IMR-90 (cell line): ENCODE measurements around the gene C16orf96.

Experiments used
- CEBPB ChIP-seq: IDR thresholded peaks from 2 replicates; pipeline ENCODE4 v1.6.1; 2012; ENCODE audit warnings: low read depth, low read length, improper control_type of control experiment
- CTCF ChIP-seq: conservative IDR thresholded peaks from 2 replicates; pipeline ENCODE4 v1.5.1; 2012; ENCODE audit warnings: mild to moderate bottlenecking, low read depth, low read length, improper control_type of control experiment

- TF ChIP-seq CEBPB (no peak), CTCF (no peak)
These were observed 26.8 kb upstream of the C16orf96 start for GRCh38 chr16:4529085-4530060.
